ENCODE results near the gene ATP6V0D1.

Gene ATP6V0D1

DNA sequence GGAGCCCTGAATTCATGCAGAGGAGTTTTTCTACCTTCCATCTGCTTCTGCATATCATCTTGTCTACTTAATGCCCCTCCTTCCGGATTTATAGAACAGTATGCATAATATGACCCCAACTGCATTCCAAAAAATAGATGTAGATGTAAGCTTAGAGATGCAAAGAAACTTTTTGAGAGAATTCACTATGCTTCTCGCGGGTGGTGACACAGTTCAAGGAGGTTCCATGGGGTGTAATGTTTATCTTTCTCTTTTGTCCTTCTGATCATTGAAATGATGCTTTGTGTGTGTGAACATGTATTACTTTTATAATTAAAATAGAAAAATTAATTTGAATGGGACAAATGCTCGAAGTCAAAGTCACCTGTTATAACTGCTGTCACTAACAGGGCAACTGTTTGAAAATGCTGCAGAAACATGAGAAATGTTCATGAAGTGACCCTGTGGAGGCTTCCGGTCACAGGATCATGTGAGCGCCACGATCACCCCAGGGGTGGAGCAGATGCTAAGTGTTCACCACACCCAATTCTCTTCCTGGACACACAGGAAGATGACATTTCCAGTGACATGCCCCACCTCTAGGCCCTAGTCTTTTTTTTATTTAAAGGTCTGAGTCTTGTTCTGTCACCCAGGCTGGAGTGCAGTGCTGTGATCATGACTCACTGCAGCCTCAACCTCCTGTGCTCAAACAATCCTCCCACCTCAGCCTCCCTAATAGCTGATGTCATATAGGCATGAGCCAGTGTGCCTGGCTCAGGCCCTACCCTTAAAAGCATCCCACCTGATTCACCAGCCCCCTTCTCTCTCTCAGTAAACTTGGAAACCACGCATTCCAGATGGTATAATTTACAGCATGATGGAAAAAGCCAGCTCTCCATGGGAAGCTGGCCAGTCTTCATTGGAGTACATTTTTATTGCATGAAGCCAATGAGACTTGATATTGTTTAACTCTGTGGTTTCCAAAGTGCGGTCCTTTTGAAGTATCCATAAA is 23.4 kb upstream of the ATP6V0D1 start:
- TF ChIP-seq, protein P1, sequence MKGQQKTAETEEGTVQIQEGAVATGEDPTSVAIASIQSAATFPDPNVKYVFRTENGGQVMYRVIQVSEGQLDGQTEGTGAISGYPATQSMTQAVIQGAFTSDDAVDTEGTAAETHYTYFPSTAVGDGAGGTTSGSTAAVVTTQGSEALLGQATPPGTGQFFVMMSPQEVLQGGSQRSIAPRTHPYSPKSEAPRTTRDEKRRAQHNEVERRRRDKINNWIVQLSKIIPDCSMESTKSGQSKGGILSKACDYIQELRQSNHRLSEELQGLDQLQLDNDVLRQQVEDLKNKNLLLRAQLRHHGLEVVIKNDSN (IDR thresholded peaks at IDR 0.05) = peak; percentile 51; the same call in 1 of the 2 replicates
- TF ChIP-seq RAD21 (IDR thresholded peaks at IDR 0.05; ENCODE audit: low read depth) = no peak

DNA sequence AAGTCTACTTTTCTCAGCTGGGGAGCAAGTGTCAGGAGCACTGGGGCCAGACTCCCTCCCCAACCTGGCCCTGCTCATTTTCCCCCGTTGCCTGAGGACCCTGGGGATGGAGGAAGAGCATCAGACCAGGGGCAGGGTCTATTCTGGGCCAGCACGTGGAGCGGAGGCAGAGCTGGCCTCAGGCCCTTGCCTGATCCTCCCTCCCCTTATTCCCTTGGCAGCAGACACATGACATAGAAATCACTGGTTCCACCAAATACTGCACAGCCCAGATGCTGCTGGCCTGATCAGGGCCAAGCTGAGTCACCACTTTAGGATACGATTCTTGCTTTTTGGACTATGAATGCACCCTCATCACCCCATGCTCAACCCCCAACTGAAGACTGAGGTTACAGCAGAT is 18.1 kb upstream of the ATP6V0D1 start:
- TF ChIP-seq CREB1 (IDR thresholded peaks at IDR 0.05; ENCODE audit: low read depth) (no peak), ZBTB7A (IDR thresholded peaks at IDR 0.05; ENCODE audit: low read depth) (no peak), TAF1 (IDR thresholded peaks at IDR 0.05; ENCODE audit: low read depth) (no peak), EGR1 (IDR thresholded peaks at IDR 0.05) (no peak), FOXM1 (IDR thresholded peaks at IDR 0.05; ENCODE audit: borderline replicate concordance, low read depth) (no peak)
- TF ChIP-seq, protein P2, sequence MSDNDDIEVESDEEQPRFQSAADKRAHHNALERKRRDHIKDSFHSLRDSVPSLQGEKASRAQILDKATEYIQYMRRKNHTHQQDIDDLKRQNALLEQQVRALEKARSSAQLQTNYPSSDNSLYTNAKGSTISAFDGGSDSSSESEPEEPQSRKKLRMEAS (IDR thresholded peaks at IDR 0.05) = no peak
- TF ChIP-seq, protein P1 (IDR thresholded peaks at IDR 0.05) = no peak
- TF ChIP-seq, protein P3, sequence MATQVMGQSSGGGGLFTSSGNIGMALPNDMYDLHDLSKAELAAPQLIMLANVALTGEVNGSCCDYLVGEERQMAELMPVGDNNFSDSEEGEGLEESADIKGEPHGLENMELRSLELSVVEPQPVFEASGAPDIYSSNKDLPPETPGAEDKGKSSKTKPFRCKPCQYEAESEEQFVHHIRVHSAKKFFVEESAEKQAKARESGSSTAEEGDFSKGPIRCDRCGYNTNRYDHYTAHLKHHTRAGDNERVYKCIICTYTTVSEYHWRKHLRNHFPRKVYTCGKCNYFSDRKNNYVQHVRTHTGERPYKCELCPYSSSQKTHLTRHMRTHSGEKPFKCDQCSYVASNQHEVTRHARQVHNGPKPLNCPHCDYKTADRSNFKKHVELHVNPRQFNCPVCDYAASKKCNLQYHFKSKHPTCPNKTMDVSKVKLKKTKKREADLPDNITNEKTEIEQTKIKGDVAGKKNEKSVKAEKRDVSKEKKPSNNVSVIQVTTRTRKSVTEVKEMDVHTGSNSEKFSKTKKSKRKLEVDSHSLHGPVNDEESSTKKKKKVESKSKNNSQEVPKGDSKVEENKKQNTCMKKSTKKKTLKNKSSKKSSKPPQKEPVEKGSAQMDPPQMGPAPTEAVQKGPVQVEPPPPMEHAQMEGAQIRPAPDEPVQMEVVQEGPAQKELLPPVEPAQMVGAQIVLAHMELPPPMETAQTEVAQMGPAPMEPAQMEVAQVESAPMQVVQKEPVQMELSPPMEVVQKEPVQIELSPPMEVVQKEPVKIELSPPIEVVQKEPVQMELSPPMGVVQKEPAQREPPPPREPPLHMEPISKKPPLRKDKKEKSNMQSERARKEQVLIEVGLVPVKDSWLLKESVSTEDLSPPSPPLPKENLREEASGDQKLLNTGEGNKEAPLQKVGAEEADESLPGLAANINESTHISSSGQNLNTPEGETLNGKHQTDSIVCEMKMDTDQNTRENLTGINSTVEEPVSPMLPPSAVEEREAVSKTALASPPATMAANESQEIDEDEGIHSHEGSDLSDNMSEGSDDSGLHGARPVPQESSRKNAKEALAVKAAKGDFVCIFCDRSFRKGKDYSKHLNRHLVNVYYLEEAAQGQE (IDR thresholded peaks at IDR 0.05; ENCODE audit: low read depth) = no peak

DNA sequence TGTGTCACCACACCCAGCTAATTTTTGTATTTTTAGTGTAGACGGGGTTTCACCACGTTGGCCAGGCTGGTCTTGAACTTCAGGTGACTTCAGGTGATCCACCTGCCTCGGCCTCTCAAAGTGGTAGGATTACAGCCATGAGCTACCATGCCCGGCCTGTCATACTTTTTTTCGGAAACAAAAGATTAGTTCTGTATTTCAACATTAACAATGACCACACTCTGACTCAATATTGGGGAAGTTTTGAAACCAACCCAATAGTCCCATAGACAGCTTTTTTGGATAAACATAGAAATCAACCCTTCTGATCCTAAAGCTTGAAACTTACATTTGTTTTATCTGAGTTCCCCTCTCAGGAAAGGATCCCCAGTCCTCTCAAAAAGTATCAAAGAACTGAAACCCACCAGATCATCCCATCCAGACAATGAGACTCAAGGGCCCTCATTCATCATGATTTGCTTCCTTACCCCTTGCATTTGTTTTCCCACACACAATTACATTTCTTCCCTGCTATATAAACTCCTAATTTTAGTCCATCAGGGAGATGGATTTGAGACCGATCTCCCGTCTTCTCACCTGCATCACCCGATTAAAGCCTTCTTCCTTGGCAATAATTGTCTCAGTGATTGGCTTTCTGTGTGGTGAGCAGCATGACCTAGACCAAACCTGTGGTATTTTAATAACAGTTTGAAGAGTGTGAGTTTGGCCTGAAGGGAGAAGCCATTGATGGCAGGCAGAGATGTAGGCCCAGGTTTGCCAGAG is 9.6 kb upstream of the ATP6V0D1 start:
- TF ChIP-seq, protein P2 (IDR thresholded peaks at IDR 0.05) = no peak
- TF ChIP-seq TEAD4 (IDR thresholded peaks at IDR 0.05) (no peak), YY1 (IDR thresholded peaks at IDR 0.05; ENCODE audit: low read depth) (no peak), NFIC (IDR thresholded peaks at IDR 0.05) (no peak), CEBPB (IDR thresholded peaks at IDR 0.05) (no peak), CREB1 (IDR thresholded peaks at IDR 0.05; ENCODE audit: low read depth) (no peak), EGR1 (IDR thresholded peaks at IDR 0.05) (no peak), TAF1 (IDR thresholded peaks at IDR 0.05; ENCODE audit: low read depth) (no peak)

DNA sequence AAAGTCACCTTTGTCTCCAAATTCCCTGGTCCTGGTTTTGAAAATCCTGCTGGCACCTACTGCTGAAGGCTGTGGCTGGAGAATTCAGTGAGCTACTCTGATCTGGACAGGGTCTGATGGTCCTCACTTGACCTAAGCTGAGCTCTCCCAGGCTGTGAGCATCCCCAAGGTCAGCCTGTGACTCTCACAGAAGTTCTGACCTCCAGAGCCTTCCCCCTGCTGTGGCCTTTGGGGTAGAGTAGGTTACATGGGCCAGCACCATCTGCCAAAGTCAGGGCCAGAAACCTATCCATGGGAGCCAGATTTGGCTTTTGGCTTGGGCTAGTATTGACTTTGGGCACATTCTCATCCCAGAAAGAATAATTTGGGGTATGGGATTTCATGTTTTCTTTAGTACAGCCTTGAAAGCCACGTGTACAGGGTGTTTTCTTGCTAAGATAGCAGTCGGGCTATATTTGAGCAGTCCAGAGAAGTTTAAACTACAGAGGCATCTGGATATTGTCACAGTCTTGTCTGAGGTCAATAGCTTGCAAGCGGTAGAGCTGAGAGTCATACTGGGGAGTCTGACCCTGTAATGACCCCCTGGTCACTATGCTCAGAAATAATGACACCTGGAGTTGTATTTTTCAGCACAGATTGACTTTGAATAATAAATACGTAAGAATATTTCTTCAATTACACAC is 8.6 kb upstream of the ATP6V0D1 start:
- TF ChIP-seq, protein P3 (IDR thresholded peaks at IDR 0.05; ENCODE audit: low read depth) = no peak
- TF ChIP-seq FOXM1 (IDR thresholded peaks at IDR 0.05; ENCODE audit: borderline replicate concordance, low read depth) (no peak), CREB1 (IDR thresholded peaks at IDR 0.05; ENCODE audit: low read depth) (no peak), NFIC (IDR thresholded peaks at IDR 0.05) (no peak), TEAD4 (IDR thresholded peaks at IDR 0.05) (no peak), EGR1 (IDR thresholded peaks at IDR 0.05) (no peak), YY1 (IDR thresholded peaks at IDR 0.05; ENCODE audit: low read depth) (no peak), ZBTB7A (IDR thresholded peaks at IDR 0.05; ENCODE audit: low read depth) (no peak)
- TF ChIP-seq, protein P2 (IDR thresholded peaks at IDR 0.05) = no peak

DNA sequence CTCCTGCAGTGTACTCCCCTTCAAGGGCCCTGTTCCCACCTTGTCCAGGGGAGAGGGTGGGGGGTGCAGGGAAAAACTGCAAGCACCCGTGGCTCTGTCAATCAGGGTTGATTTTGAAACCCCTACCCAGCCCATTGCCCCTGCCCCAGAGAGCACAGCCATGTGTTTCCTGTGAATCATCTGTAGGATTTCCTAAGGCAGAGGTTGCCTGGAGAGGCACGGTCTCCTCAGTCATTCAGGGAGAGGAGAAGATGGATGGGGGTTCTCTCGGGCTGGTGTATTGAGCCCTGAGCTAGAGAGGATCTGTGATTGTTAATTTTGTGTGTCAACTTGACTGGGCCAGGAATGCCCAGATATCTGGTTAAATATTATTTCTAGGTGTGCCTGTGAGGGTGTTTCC is 5.8 kb upstream of the ATP6V0D1 start:
- TF ChIP-seq, protein P1 (IDR thresholded peaks at IDR 0.05) = no peak
- TF ChIP-seq FOXM1 (IDR thresholded peaks at IDR 0.05; ENCODE audit: borderline replicate concordance, low read depth) (no peak), TEAD4 (IDR thresholded peaks at IDR 0.05) (no peak), EP300 (IDR thresholded peaks at IDR 0.05; ENCODE audit: borderline replicate concordance) (no peak), RAD21 (IDR thresholded peaks at IDR 0.05; ENCODE audit: low read depth) (no peak), NFIC (IDR thresholded peaks at IDR 0.05) (no peak), TAF1 (IDR thresholded peaks at IDR 0.05; ENCODE audit: low read depth) (no peak), YY1 (IDR thresholded peaks at IDR 0.05; ENCODE audit: low read depth) (no peak), ZBTB7A (IDR thresholded peaks at IDR 0.05; ENCODE audit: low read depth) (no peak), EGR1 (IDR thresholded peaks at IDR 0.05) (no peak), TCF12 (IDR thresholded peaks at IDR 0.05; ENCODE audit: low read depth) (no peak), CREB1 (IDR thresholded peaks at IDR 0.05; ENCODE audit: low read depth) (no peak), CEBPB (IDR thresholded peaks at IDR 0.05) (no peak)
- TF ChIP-seq, protein P3 (IDR thresholded peaks at IDR 0.05; ENCODE audit: low read depth) = no peak
- TF ChIP-seq, protein P2 (IDR thresholded peaks at IDR 0.05) = no peak
